CD4-positive, alpha-beta T cell treated with Interleukin-4 for 1 hour (primary cell): ENCODE data around the gene GLIPR1L2.

ENCODE experiments used
- DNase-seq, 2 donors: peaks; one replicate each; pipeline ENCODE4 v3.0.0-alpha.2; 2020 to 2022

GLIPR1L2 gene

GRCh38 chr12:75479963-75480461, 89.1 kb downstream of the GLIPR1L2 start:
- peak in 1 of 2 donors; percentile 64 for DNase-seq

DNA sequence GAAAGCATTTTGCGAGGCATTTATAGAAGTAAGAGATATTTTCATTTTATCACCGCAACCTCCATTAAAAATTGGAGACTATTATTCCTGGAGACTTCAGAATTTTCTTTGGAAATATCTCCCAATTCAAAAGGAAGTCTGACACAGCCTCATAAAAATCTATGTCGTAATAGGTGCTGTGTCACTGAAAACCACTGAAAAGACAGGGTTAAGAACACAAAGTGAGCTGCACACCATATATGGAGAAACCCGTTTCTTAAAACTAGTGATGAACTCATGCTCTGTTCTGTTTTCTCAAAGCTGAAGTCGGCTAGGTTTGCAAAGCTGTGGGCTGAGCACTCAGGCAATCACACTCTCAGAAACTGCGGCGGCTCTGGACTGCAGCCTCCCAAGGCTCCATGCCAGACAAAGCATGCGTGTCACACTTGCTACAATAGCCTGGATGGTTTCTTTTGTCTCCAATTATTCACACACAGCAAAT, 89.6 kb downstream of the GLIPR1L2 start, which contains the start of gene GLIPR1:
TSS of gene GLIPR1 (plus strand) at position 287 of the 481 bp plus-strand sequence. CDS start at position 413, 126 bp downstream.
- peak; percentile 83 to 91 for DNase-seq

DNA sequence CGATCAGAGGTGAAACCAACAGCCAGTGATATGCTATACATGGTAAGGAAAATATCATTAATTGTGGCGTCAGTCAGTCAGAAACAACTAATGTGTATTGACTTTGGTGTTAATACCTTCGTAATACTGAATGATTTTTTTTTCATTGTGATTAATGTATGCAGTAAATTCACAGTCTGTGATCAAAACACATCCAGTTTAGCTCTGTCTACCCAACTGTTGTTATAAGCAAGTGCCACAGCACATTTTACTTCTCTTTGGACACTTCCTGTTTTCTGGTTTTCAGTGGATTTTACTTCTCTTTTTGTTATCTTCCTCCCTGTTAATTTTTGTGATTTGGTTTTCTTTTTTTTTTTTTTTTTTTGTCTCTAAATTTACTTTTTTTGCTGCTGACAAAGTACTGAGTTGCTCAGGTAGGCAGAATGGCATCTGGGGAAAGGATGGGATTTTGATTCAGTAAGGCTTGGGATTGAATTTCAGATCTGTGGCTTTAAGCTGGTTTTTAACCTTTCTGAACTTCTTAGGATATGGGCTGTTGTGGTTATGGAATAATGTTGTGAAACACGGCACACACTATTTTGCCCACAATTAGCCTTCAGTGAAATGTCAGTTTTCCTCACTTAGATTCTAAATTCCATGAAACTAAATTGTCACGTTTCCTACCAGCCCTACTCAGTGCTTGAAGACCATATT, 90.3 kb downstream of the GLIPR1L2 start:
- DNase-seq: no peak

DNA sequence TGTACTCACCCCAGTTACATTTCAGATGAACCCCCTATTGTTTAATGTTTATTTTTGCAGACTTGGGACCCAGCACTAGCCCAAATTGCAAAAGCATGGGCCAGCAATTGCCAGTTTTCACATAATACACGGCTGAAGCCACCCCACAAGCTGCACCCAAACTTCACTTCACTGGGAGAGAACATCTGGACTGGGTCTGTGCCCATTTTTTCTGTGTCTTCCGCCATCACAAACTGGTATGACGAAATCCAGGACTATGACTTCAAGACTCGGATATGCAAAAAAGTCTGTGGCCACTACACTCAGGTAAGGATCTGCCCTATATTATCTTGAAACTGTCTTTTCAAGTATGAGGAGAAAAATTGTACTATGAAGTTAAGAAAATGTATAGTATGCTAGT, 90.9 kb downstream of the GLIPR1L2 start:
- DNase-seq: peak; percentile 29 to 53
